Loucy (cell line): ENCODE results near the gene NPB.

Source experiments
- H2AFZ ChIP-seq: fragments of 200-600 bp; sonication (generic); 2 replicates; pipeline ENCODE4 v1.6.0; 2016; ENCODE audit warnings: antibody characterized with exemption, mild to moderate bottlenecking, low read length, moderate library complexity
- H3F3A ChIP-seq: fragments of 200-600 bp; 2 replicates; pipeline ENCODE4 v1.6.0; 2016; ENCODE audit warnings: antibody characterized with exemption, low read depth, mild to moderate bottlenecking
- H3K27me3 ChIP-seq: fragments of 200-600 bp; sonication (generic); 2 replicates; pipeline ENCODE4 v1.6.1; 2014; ENCODE audit warnings: low read length, mild to moderate bottlenecking; ENCODE audit not compliant: insufficient read depth, poor library complexity, severe bottlenecking
- H3K36me3 ChIP-seq: fragments of 200-600 bp; sonication (generic); 2 replicates; pipeline ENCODE4 v1.6.1; 2016; ENCODE audit warnings: low read length; ENCODE audit not compliant: insufficient read depth
- H3K4me1 ChIP-seq: fragments of 200-600 bp; sonication (generic); 2 replicates; pipeline ENCODE4 v1.5.1; 2014; ENCODE audit warnings: low read length, mild to moderate bottlenecking; ENCODE audit not compliant: insufficient read depth, poor library complexity, severe bottlenecking
- H3K4me2 ChIP-seq: fragments of 200-600 bp; sonication (generic); 2 replicates; pipeline ENCODE4 v1.6.0; 2014; ENCODE audit warnings: antibody characterized with exemption, low read length, low read depth, mild to moderate bottlenecking; ENCODE audit not compliant: poor library complexity, severe bottlenecking
- H3K4me3 ChIP-seq: fragments of 200-600 bp; sonication (generic); 2 replicates; pipeline ENCODE4 v1.5.1; 2014; ENCODE audit warnings: low read length, mild to moderate bottlenecking, mixed read lengths; ENCODE audit not compliant: poor library complexity, severe bottlenecking
- H3K79me2 ChIP-seq: fragments of 200-600 bp; sonication (generic); 2 replicates; pipeline ENCODE4 v1.6.1; 2014; ENCODE audit warnings: low read length; ENCODE audit not compliant: insufficient read depth
- H3K9ac ChIP-seq: fragments of 200-600 bp; sonication (generic); 2 replicates; pipeline ENCODE4 v1.6.0; 2014; ENCODE audit warnings: mild to moderate bottlenecking, low read depth, low read length, moderate library complexity; ENCODE audit not compliant: poor library complexity, severe bottlenecking
- H3K9me2 ChIP-seq: fragments of 200-600 bp; sonication (generic); replicated peaks from 2 replicates; pipeline ENCODE4 v1.6.1; 2016; ENCODE audit warnings: low read depth, low read length, mixed read lengths
- H3K9me3 ChIP-seq: fragments of 200-600 bp; sonication (generic); 2 replicates; pipeline ENCODE4 v1.6.1; 2014; ENCODE audit warnings: mild to moderate bottlenecking, antibody characterized with exemption, low read length, low read depth; ENCODE audit not compliant: insufficient read depth
- H4K20me1 ChIP-seq: fragments of 200-600 bp; sonication (generic); 2 replicates; pipeline ENCODE4 v1.6.0; 2014; ENCODE audit warnings: antibody characterized with exemption, low read length, mild to moderate bottlenecking; ENCODE audit not compliant: insufficient read depth, poor library complexity, severe bottlenecking
- EZH2phosphoT487 ChIP-seq: fragments of 200-600 bp; IDR thresholded peaks from 2 replicates; pipeline ENCODE4 v1.6.1; 2018; ENCODE audit warnings: antibody characterized with exemption, mild to moderate bottlenecking, moderate library complexity, borderline replicate concordance
- TF ChIP-seq, protein P1 (sequence below): fragments of 200-600 bp; sonication (generic); conservative IDR thresholded peaks from 2 replicates; pipeline ENCODE4 v1.5.1; 2014; ENCODE audit warnings: mild to moderate bottlenecking, antibody characterized with exemption, low read length

Gene NPB

GRCh38 chr17:81951785-81952684 lies 50.0 kb downstream of the NPB start:
- no peak overlapping the region for H3K4me3 ChIP-seq
- no peaks in the 10 kb centered on the region for H3K9me3 ChIP-seq
- TF ChIP-seq EZH2phosphoT487: no peak
- TF ChIP-seq, protein P1, sequence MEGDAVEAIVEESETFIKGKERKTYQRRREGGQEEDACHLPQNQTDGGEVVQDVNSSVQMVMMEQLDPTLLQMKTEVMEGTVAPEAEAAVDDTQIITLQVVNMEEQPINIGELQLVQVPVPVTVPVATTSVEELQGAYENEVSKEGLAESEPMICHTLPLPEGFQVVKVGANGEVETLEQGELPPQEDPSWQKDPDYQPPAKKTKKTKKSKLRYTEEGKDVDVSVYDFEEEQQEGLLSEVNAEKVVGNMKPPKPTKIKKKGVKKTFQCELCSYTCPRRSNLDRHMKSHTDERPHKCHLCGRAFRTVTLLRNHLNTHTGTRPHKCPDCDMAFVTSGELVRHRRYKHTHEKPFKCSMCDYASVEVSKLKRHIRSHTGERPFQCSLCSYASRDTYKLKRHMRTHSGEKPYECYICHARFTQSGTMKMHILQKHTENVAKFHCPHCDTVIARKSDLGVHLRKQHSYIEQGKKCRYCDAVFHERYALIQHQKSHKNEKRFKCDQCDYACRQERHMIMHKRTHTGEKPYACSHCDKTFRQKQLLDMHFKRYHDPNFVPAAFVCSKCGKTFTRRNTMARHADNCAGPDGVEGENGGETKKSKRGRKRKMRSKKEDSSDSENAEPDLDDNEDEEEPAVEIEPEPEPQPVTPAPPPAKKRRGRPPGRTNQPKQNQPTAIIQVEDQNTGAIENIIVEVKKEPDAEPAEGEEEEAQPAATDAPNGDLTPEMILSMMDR: no peak
- no peaks in the 10 kb centered on the region for H3F3A ChIP-seq
- no peaks in the 10 kb centered on the region for H3K9me2 ChIP-seq
- H4K20me1 ChIP-seq: no peaks in the 10 kb centered on the region
- no peaks in the 10 kb centered on the region for H3K27me3 ChIP-seq
- H2AFZ ChIP-seq: no peak overlapping the region
- no peak overlapping the region for H3K4me2 ChIP-seq
- H3K79me2 ChIP-seq: no peaks in the 10 kb centered on the region
- no peaks in the 10 kb centered on the region for H3K4me1 ChIP-seq
- no peak overlapping the region for H3K9ac ChIP-seq
- no peaks in the 10 kb centered on the region for H3K36me3 ChIP-seq
